ENCODE results near the gene TWIST2. TPM values are rescaled to one million over a fixed set of nuclear protein-coding genes. Genes with fewer than 3 reads are reported as not detected.

TWIST2 gene
- total RNA-seq, 1 experiment from 2014 or later = 5.0 TPM

GRCh38 chr2:238900511-238900910, 52.6 kb downstream of the TWIST2 start:
- Histone ChIP-seq H4K20me1 (ENCODE audit: insufficient read depth) (no peaks in the 10 kb centered on the region), H3K9me2 (ENCODE audit: insufficient read depth) (no peaks in the 10 kb centered on the region), H3K79me2 (ENCODE audit: low read depth) (no peaks in the 10 kb centered on the region), H3K27ac (no peak overlapping the region), H2AFZ (no peak overlapping the region), H3K36me3 (ENCODE audit: low read depth) (no peaks in the 10 kb centered on the region), H3K4me2 (no peak overlapping the region), H3K4me1 (replicated peaks; ENCODE audit: insufficient read depth) (peaks cover 13% of the 10 kb centered on the region), H3F3A (ENCODE audit: insufficient read depth, low read depth) (peaks cover 7% of the 10 kb centered on the region; the same call in 1 of the 2 replicates), H3K9me3 (ENCODE audit: insufficient read depth, low read depth) (no peaks in the 10 kb centered on the region), H3K27me3 (ENCODE audit: insufficient read depth, low read depth) (peaks cover 11% of the 10 kb centered on the region; the same call in 1 of the 2 replicates), H3K4me3 (no peak overlapping the region)
- DNase-seq = no peak
- TF ChIP-seq EZH2 (IDR thresholded peaks at IDR 0.05; ENCODE audit: low read depth) (no peak), CTCF (conservative IDR thresholded peaks at IDR 0.05) (no peak)
- ChIA-PET CTCF (no interaction called here), POLR2A (ENCODE audit: unreplicated experiment) (no interaction called here)
- no TSS peak for BruUV-seq (replicated peaks)
- intact Hi-C loops (cut with micrococcal nuclease; ENCODE audit: unreplicated experiment) = no loop called here

GRCh38 chr2:238901461-238902057, 53.7 kb downstream of the TWIST2 start:
- no peak for DNase-seq
- Histone ChIP-seq H3K9me3 (ENCODE audit: insufficient read depth, low read depth) (no peaks in the 10 kb centered on the region), H2AFZ (no peak overlapping the region), H3K79me2 (ENCODE audit: low read depth) (no peaks in the 10 kb centered on the region), H3K4me1 (replicated peaks; ENCODE audit: insufficient read depth) (peaks cover 3% of the 10 kb centered on the region), H3F3A (ENCODE audit: insufficient read depth, low read depth) (peaks cover 3% of the 10 kb centered on the region; the same call in 1 of the 2 replicates), H3K9me2 (ENCODE audit: insufficient read depth) (no peaks in the 10 kb centered on the region), H3K27me3 (ENCODE audit: insufficient read depth, low read depth) (peaks cover 11% of the 10 kb centered on the region; the same call in 1 of the 2 replicates), H3K4me3 (no peak overlapping the region), H3K36me3 (ENCODE audit: low read depth) (no peaks in the 10 kb centered on the region), H3K27ac (no peak overlapping the region), H3K4me2 (no peak overlapping the region), H4K20me1 (ENCODE audit: insufficient read depth) (no peaks in the 10 kb centered on the region)
- BruUV-seq (replicated peaks) = no TSS peak
- intact Hi-C loops (cut with micrococcal nuclease; ENCODE audit: unreplicated experiment) = no loop called here
- TF ChIP-seq EZH2 (IDR thresholded peaks at IDR 0.05; ENCODE audit: low read depth) (no peak), CTCF (conservative IDR thresholded peaks at IDR 0.05) (no peak)
- ChIA-PET POLR2A (ENCODE audit: unreplicated experiment) (no interaction called here), CTCF (no interaction called here)

- intact Hi-C loops (cut with micrococcal nuclease; ENCODE audit: unreplicated experiment) = no loop called here
- Histone ChIP-seq H3F3A (ENCODE audit: insufficient read depth, low read depth) (peaks cover 3% of the 10 kb centered on the region; the same call in 1 of the 2 replicates), H3K9me3 (ENCODE audit: insufficient read depth, low read depth) (no peaks in the 10 kb centered on the region), H3K4me3 (no peak overlapping the region), H3K27ac (no peak overlapping the region), H3K4me2 (no peak overlapping the region), H3K9me2 (ENCODE audit: insufficient read depth) (no peaks in the 10 kb centered on the region), H4K20me1 (ENCODE audit: insufficient read depth) (no peaks in the 10 kb centered on the region), H3K36me3 (ENCODE audit: low read depth) (no peaks in the 10 kb centered on the region), H3K4me1 (replicated peaks; ENCODE audit: insufficient read depth) (no peaks in the 10 kb centered on the region), H3K27me3 (ENCODE audit: insufficient read depth, low read depth) (peaks cover 11% of the 10 kb centered on the region; the same call in 1 of the 2 replicates), H3K79me2 (ENCODE audit: low read depth) (no peaks in the 10 kb centered on the region), H2AFZ (no peak overlapping the region)
- no peak for TF ChIP-seq CTCF (conservative IDR thresholded peaks at IDR 0.05)
- ChIA-PET POLR2A (ENCODE audit: unreplicated experiment) (no interaction called here), CTCF (no interaction called here)
- BruUV-seq (replicated peaks) = no TSS peak
- no peak for DNase-seq
These were observed 54.4 kb downstream of the TWIST2 start for GRCh38 chr2:238902285-238902684.
